Epithelial cell of prostate (primary cell): ENCODE results near the gene GRID2IP.

Experiments
- DNase-seq: peaks from one replicate; pipeline ENCODE4 v3.0.0-alpha.2; 2011; ENCODE audit warnings: low read depth, low spot score
- H3K27ac ChIP-seq: fragments of 450-650 bp; 2 replicates; pipeline ENCODE4 v1.5.1; 2017; ENCODE audit warnings: mild to moderate bottlenecking

GRID2IP gene

GRCh38 chr7:6528401-6529130 is 22.7 kb downstream of the GRID2IP start:
- no peak overlapping the region for H3K27ac ChIP-seq
- DNase-seq = no peak

GRCh38 chr7:6526997-6527378 is 24.3 kb downstream of the GRID2IP start:
- DNase-seq = no peak
- no peak overlapping the region for H3K27ac ChIP-seq

DNA sequence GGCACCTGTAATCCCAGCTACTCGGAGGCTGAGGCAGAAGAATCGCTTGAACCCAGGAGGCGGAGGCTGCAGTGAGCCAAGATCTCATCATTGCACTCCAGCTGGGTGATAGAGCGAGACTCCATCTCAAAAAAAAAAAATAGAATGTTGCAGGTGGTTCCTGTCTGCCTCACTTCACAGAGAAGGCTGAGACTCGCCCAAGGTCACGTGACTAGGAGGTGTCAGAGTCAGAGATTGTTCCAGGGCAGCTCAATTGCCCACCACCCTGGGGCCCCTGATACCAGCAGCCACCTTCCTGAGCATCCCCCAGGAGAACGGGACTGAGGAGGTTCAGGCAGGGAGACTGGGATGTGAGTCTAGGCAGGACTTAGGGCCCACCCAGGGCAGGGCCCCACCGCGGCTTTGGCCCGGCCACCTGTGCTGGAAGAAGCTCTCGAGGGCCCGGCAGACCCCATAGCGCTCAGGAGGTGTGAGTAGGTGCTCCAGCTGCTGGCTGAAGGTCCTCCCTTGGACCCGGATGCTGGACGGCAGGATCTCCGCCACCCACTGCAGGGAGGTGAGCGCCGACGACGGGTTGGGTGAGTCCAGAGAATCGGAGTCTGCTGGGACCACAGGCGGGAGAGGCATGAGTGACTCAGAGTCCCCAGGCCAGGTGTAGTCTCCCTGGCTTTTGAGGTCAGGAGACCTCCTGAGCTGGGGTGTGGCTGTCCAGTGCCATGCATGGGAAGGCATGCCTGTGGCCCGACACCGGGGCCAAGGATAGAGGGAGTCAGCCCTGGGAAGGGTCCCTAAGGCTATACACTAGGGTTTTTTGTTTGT is 30.9 kb downstream of the GRID2IP start:
- no peak overlapping the region for H3K27ac ChIP-seq
- no peak for DNase-seq

- no peak for DNase-seq
- H3K27ac ChIP-seq = no peak overlapping the region
Measured at GRCh38 chr7:6516387-6516983, 34.8 kb downstream of the GRID2IP start.

DNA sequence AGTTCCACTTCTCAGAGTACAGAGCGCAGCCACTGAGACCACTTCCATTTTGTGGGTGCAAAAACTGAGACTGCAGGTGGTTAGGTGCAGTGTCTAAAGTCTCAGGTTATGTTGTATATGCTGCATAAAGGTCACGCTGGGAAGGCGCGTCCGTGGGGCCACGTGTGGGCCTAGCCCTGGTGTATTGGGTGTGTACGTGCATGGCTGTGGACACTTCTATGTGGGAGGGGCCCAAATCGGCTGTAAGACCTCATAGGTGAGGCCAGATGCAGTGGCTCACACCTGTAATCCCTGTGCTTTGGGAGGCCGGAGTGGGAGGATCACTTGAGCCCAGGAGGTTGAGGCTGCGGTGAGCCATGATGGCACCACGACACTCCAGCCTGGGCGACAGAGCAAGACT is 37.7 kb downstream of the GRID2IP start:
- no peak overlapping the region for H3K27ac ChIP-seq
- no peak for DNase-seq

- no peak for DNase-seq
Measured at GRCh38 chr7:6512892-6513291, 38.4 kb downstream of the GRID2IP start.

GRCh38 chr7:6510476-6511133 is 40.7 kb downstream of the GRID2IP start:
- DNase-seq = no peak

More at GRCh38 chr7:6512892-6513291, 38.4 kb downstream of the GRID2IP start:
- H3K27ac ChIP-seq = no peak overlapping the region

DNA sequence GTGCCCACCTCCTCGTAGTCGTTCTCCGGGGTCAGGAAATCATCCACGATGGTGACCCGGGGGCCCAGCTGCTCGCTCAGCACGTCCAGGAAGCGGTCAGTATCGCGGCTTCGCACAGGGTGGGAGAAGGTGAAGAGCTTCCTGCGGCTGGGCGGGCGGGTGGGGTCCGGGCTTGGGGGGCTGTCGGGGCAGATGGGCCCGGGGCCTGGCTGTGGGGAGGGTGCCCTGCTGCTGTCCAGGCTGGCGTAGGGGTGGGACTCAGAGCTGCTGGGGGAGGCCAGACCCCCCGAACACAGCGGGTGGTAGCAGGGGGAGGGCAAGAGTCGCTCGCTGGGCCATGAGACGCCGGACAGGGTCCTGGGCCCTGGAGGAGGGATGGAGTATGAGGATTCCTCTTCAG is 42.3 kb downstream of the GRID2IP start:
- DNase-seq = no peak
- H3K27ac ChIP-seq = no peak overlapping the region

More at GRCh38 chr7:6510476-6511133, 40.7 kb downstream of the GRID2IP start:
- no peak overlapping the region for H3K27ac ChIP-seq

- H3K27ac ChIP-seq = no peak overlapping the region
- no peak for DNase-seq
Measured at GRCh38 chr7:6508539-6508938, 42.7 kb downstream of the GRID2IP start.

DNA sequence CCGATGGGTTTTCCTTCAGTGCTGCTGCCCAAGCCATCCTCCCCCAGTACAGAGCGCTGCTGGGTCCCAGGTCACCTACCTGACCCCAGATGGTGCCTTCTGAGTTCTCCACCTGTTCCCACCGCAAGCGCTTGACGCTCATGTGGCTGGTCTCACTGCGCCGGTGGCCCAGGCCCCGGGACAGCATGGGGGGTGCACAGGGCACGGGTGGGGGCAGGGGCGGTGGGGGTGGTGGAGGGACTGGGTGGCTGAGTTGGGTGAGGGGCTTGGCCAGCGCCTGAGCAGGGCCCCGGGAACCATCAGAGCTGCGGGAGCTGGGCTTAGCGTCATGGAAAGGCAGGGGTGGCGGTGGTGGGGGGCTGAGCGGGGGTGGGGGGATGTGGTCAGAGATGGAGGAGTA is 43.4 kb downstream of the GRID2IP start:
- DNase-seq = no peak
- no peak overlapping the region for H3K27ac ChIP-seq

DNA sequence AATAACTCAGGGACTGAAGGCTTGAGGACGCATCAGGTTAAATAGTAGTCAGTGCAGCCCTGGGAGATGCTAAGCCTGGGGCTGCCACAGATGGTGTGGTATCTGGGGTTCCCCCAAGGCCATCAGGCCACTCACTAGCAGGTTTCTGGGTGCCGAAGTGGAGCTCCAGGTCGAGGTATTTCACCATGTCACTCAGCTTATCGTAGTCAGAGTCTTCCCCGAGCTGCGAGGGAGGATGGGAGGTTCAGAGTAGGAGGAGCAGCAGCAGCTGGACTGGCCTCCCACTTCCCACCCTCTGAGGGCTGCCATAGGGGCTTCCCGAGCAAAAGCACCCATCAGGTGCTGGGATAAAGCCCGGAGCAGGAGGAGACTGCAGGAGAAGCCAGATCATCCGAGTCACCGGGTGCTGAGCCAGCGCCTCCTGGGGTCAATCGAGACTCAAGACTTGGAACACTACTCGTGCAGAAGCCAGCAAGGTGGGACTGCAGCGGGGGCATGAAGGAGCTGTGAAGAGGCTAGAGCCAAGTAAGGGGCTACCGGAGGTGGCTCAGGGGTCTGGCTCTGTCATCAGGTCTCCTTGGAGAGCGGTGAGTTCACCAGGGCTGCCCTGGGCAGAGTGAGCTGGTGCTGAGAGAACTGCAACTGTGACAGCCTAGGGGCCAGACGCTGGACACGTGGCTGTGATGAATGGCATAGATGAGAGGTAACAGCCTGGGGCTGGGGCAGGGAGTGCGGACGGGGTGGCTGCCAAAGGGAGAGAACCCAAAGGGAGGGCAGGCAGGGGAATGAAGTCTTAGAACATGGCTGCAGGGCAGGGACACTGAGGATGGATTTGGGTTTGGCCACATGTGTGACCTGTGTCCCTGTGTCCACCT is 45.3 kb downstream of the GRID2IP start:
- DNase-seq = no peak
- H3K27ac ChIP-seq = no peak overlapping the region

GRCh38 chr7:6504996-6505395 is 46.3 kb downstream of the GRID2IP start:
- no peak for DNase-seq
- H3K27ac ChIP-seq = no peak overlapping the region

GRCh38 chr7:6502886-6503285 is 48.4 kb downstream of the GRID2IP start:
- H3K27ac ChIP-seq = no peak overlapping the region
- no peak for DNase-seq

GRCh38 chr7:6501586-6502564 is 49.4 kb downstream of the GRID2IP start:
- H3K27ac ChIP-seq = no peak overlapping the region
- no peak for DNase-seq

DNA sequence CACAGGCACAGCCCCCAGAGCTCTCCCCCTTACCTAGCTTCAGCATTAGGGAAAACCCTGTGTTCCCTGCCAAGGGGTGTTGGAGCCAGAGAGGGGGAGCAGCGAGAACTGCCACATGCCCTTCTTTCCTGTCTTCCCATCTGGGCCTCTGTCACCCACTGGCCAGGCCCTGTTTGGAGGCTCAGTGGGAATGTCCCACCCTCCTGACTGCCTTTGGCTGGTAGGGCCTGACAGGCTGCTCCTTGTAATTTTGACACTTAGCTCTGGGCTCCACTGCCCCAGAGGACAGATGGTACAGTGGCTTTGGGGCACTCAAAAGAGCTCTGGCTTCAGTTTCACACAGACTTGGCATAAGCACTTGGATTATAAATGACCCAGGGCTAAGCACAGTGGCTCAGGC is 50.6 kb downstream of the GRID2IP start:
- DNase-seq = no peak
- no peak overlapping the region for H3K27ac ChIP-seq

DNA sequence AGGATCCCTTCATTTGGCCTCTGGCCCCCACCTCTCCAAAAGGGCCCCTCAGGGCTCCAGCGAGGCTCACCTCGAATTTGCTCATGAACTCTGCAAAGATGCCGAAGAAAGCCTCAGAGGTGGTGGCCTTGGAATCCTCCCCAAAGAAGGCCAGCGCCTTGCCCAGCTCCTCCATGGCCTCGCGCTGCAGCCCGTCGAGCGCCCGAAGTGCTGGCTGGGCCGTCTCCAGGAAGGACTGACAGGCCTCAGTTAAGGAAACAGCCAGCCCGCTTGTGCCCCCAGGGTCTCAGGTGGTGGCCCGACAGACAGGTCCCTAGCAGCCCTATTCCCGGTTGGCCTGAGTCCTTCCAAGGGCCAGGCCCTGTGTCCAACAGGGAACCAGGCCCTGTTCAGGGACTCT is 53.3 kb downstream of the GRID2IP start:
- no peak for DNase-seq
- H3K27ac ChIP-seq = no peak overlapping the region

DNA sequence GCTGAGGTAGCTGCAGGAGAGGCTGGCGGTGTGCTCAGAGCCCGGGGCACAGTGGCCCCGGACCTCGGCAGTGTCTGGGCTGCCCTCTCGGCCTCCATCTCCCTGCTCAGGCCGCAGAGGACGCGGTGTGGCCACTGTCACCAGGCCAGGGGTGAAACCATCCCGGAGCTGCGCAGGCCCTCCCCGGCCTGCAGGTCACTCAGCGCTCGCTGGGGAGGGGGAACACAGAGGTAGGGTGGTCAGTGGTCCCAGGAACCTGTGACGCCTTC is 53.7 kb downstream of the GRID2IP start:
- DNase-seq = no peak
- H3K27ac ChIP-seq = no peak overlapping the region

- no peak overlapping the region for H3K27ac ChIP-seq
- no peak for DNase-seq
Measured at GRCh38 chr7:6496842-6497636, 54.2 kb downstream of the GRID2IP start.
